ENCODE data around the gene MCTP2.

The MCTP2 gene

GRCh38 chr15:94380798-94381197 is 149.4 kb downstream of the MCTP2 start:
- Histone ChIP-seq H3K14ac (ENCODE audit: low read length) (no peak overlapping the region), H3K79me1 (ENCODE audit: low read depth, low read length) (no peaks in the 10 kb centered on the region), H3K9ac (ENCODE audit: low read depth, low read length, poor library complexity) (no peak overlapping the region), H4K8ac (ENCODE audit: low read depth, low read length) (no peak overlapping the region), H3K27ac (replicated peaks; ENCODE audit: low read length) (no peak overlapping the region), H3K4me1 (ENCODE audit: control insufficient read depth in 2 of 2, insufficient read depth in 1 of 2, low read depth in 1 of 2, low read length in 2 of 2) (no peaks in the 10 kb centered on the region), H3K18ac (ENCODE audit: low read length) (no peak overlapping the region), H3K27me3 (ENCODE audit: control insufficient read depth in 3 of 3, insufficient read depth in 3 of 3, low read depth in 1 of 3, low read length in 3 of 3) (peaks cover 0 to 3% (median 0%) of the 10 kb centered on the region in 3 experiments), H3K4me2 (ENCODE audit: insufficient read depth, low read length, poor library complexity, severe bottlenecking) (no peak overlapping the region), H2AFZ (ENCODE audit: low read length) (no peak overlapping the region), H2BK120ac (ENCODE audit: low read depth, low read length) (no peak overlapping the region), H3K4me3 (ENCODE audit: low read length in 2 of 2) (no peak overlapping the region), H2BK15ac (ENCODE audit: low read length) (no peak overlapping the region), H4K91ac (ENCODE audit: low read depth, low read length, poor library complexity) (no peak overlapping the region), H2BK5ac (ENCODE audit: low read length) (no peak overlapping the region), H3K36me3 (replicated peaks in 1 of 2; ENCODE audit: control insufficient read depth in 2 of 2, insufficient read depth in 2 of 2, low read length in 2 of 2) (no peaks in the 10 kb centered on the region), H2BK12ac (ENCODE audit: low read length) (no peak overlapping the region), H3K23ac (ENCODE audit: low read depth, low read length, poor library complexity) (no peak overlapping the region), H2AK5ac (ENCODE audit: low read depth, low read length) (no peak overlapping the region), H3K4ac (ENCODE audit: low read length) (no peak overlapping the region), H3K9me3 (replicated peaks in 1 of 2; ENCODE audit: control insufficient read depth in 2 of 2, insufficient read depth in 1 of 2, low read depth in 1 of 2, low read length in 2 of 2) (no peaks in the 10 kb centered on the region)
- WGBS, 2 donors (ENCODE audit: extremely low coverage in 2 of 2, insufficient read length in 2 of 2, insufficient replicate concordance in 1 of 2): no CpG with 5 or more reads among the region's 1 CpG
- DNase-seq (ENCODE audit: low spot score): no peak

GRCh38 chr15:94381384-94381783 is 150.0 kb downstream of the MCTP2 start:
- Histone ChIP-seq H2AK5ac (ENCODE audit: low read depth, low read length) (no peak overlapping the region), H3K4me1 (ENCODE audit: control insufficient read depth in 2 of 2, insufficient read depth in 1 of 2, low read depth in 1 of 2, low read length in 2 of 2) (no peaks in the 10 kb centered on the region), H3K14ac (ENCODE audit: low read length) (no peak overlapping the region), H2BK15ac (ENCODE audit: low read length) (no peak overlapping the region), H3K4me2 (ENCODE audit: insufficient read depth, low read length, poor library complexity, severe bottlenecking) (no peak overlapping the region), H4K91ac (ENCODE audit: low read depth, low read length, poor library complexity) (no peak overlapping the region), H3K79me1 (ENCODE audit: low read depth, low read length) (no peaks in the 10 kb centered on the region), H3K27me3 (ENCODE audit: control insufficient read depth in 3 of 3, insufficient read depth in 3 of 3, low read depth in 1 of 3, low read length in 3 of 3) (peaks cover 0 to 3% (median 0%) of the 10 kb centered on the region in 3 experiments), H3K36me3 (replicated peaks in 1 of 2; ENCODE audit: control insufficient read depth in 2 of 2, insufficient read depth in 2 of 2, low read length in 2 of 2) (no peaks in the 10 kb centered on the region), H2BK5ac (ENCODE audit: low read length) (no peak overlapping the region), H3K9me3 (replicated peaks in 1 of 2; ENCODE audit: control insufficient read depth in 2 of 2, insufficient read depth in 1 of 2, low read depth in 1 of 2, low read length in 2 of 2) (no peaks in the 10 kb centered on the region), H3K4ac (ENCODE audit: low read length) (no peak overlapping the region), H4K8ac (ENCODE audit: low read depth, low read length) (no peak overlapping the region), H3K4me3 (ENCODE audit: low read length in 2 of 2) (no peak overlapping the region), H2BK12ac (ENCODE audit: low read length) (no peak overlapping the region), H3K23ac (ENCODE audit: low read depth, low read length, poor library complexity) (no peak overlapping the region), H3K9ac (ENCODE audit: low read depth, low read length, poor library complexity) (no peak overlapping the region), H2AFZ (ENCODE audit: low read length) (no peak overlapping the region), H3K27ac (replicated peaks; ENCODE audit: low read length) (no peak overlapping the region), H2BK120ac (ENCODE audit: low read depth, low read length) (no peak overlapping the region), H3K18ac (ENCODE audit: low read length) (no peak overlapping the region)
- DNase-seq (ENCODE audit: low spot score): no peak
- no CpG with 5 or more reads among the region's 8 CpGs for WGBS, 2 donors (ENCODE audit: extremely low coverage in 2 of 2, insufficient read length in 2 of 2, insufficient replicate concordance in 1 of 2)

GRCh38 chr15:94383041-94383440 is 151.7 kb downstream of the MCTP2 start:
- no peaks in the 10 kb centered on the region for H3K9me3 ChIP-seq (replicated peaks in 1 of 2; ENCODE audit: control insufficient read depth in 2 of 2, insufficient read depth in 1 of 2, low read depth in 1 of 2, low read length in 2 of 2)
- H3K14ac ChIP-seq (ENCODE audit: low read length): no peak overlapping the region
- H3K18ac ChIP-seq (ENCODE audit: low read length): no peak overlapping the region
- no peak overlapping the region for H2BK5ac ChIP-seq (ENCODE audit: low read length)
- no peaks in the 10 kb centered on the region for H3K4me1 ChIP-seq (ENCODE audit: control insufficient read depth in 2 of 2, insufficient read depth in 1 of 2, low read depth in 1 of 2, low read length in 2 of 2)
- H2AFZ ChIP-seq (ENCODE audit: low read length): no peak overlapping the region
- no peak overlapping the region for H3K4ac ChIP-seq (ENCODE audit: low read length)
- no peak overlapping the region for H4K91ac ChIP-seq (ENCODE audit: low read depth, low read length, poor library complexity)
- no peak overlapping the region for H4K8ac ChIP-seq (ENCODE audit: low read depth, low read length)
- peaks cover 0 to 11% (median 0%) of the 10 kb centered on the region in 3 experiments for H3K27me3 ChIP-seq (ENCODE audit: control insufficient read depth in 3 of 3, insufficient read depth in 3 of 3, low read depth in 1 of 3, low read length in 3 of 3)
- H3K23ac ChIP-seq (ENCODE audit: low read depth, low read length, poor library complexity): no peak overlapping the region
- no peak for DNase-seq (ENCODE audit: low spot score)
- H2BK120ac ChIP-seq (ENCODE audit: low read depth, low read length): no peak overlapping the region
- H3K9ac ChIP-seq (ENCODE audit: low read depth, low read length, poor library complexity): no peak overlapping the region
- no peak overlapping the region for H2BK12ac ChIP-seq (ENCODE audit: low read length)
- H3K79me1 ChIP-seq (ENCODE audit: low read depth, low read length): no peaks in the 10 kb centered on the region
- H3K36me3 ChIP-seq (replicated peaks in 1 of 2; ENCODE audit: control insufficient read depth in 2 of 2, insufficient read depth in 2 of 2, low read length in 2 of 2): no peaks in the 10 kb centered on the region
- H2BK15ac ChIP-seq (ENCODE audit: low read length): no peak overlapping the region
- WGBS, 2 donors (ENCODE audit: extremely low coverage in 2 of 2, insufficient read length in 2 of 2, insufficient replicate concordance in 1 of 2): no CpG with 5 or more reads among the region's 3 CpGs
- no peak overlapping the region for H3K4me2 ChIP-seq (ENCODE audit: insufficient read depth, low read length, poor library complexity, severe bottlenecking)
- no peak overlapping the region for H3K4me3 ChIP-seq (ENCODE audit: low read length in 2 of 2)
- H3K27ac ChIP-seq (replicated peaks; ENCODE audit: low read length): no peak overlapping the region
- no peak overlapping the region for H2AK5ac ChIP-seq (ENCODE audit: low read depth, low read length)

GRCh38 chr15:94383706-94384105 is 152.3 kb downstream of the MCTP2 start:
- no peak overlapping the region for H3K4ac ChIP-seq (ENCODE audit: low read length)
- H3K4me2 ChIP-seq (ENCODE audit: insufficient read depth, low read length, poor library complexity, severe bottlenecking): no peak overlapping the region
- H3K36me3 ChIP-seq (replicated peaks in 1 of 2; ENCODE audit: control insufficient read depth in 2 of 2, insufficient read depth in 2 of 2, low read length in 2 of 2): no peaks in the 10 kb centered on the region
- H3K18ac ChIP-seq (ENCODE audit: low read length): no peak overlapping the region
- WGBS, 2 donors (ENCODE audit: extremely low coverage in 2 of 2, insufficient read length in 2 of 2, insufficient replicate concordance in 1 of 2): no CpG with 5 or more reads among the region's 9 CpGs
- no peak overlapping the region for H2BK5ac ChIP-seq (ENCODE audit: low read length)
- no peaks in the 10 kb centered on the region for H3K9me3 ChIP-seq (replicated peaks in 1 of 2; ENCODE audit: control insufficient read depth in 2 of 2, insufficient read depth in 1 of 2, low read depth in 1 of 2, low read length in 2 of 2)
- H4K91ac ChIP-seq (ENCODE audit: low read depth, low read length, poor library complexity): no peak overlapping the region
- no peak overlapping the region for H3K9ac ChIP-seq (ENCODE audit: low read depth, low read length, poor library complexity)
- no peak overlapping the region for H2BK12ac ChIP-seq (ENCODE audit: low read length)
- H3K27ac ChIP-seq (replicated peaks; ENCODE audit: low read length): no peak overlapping the region
- no peak overlapping the region for H3K14ac ChIP-seq (ENCODE audit: low read length)
- no peak overlapping the region for H2BK120ac ChIP-seq (ENCODE audit: low read depth, low read length)
- no peaks in the 10 kb centered on the region for H3K79me1 ChIP-seq (ENCODE audit: low read depth, low read length)
- no peak overlapping the region for H4K8ac ChIP-seq (ENCODE audit: low read depth, low read length)
- H2AK5ac ChIP-seq (ENCODE audit: low read depth, low read length): no peak overlapping the region
- DNase-seq (ENCODE audit: low spot score): no peak
- H2BK15ac ChIP-seq (ENCODE audit: low read length): no peak overlapping the region
- H3K23ac ChIP-seq (ENCODE audit: low read depth, low read length, poor library complexity): no peak overlapping the region
- H3K27me3 ChIP-seq (ENCODE audit: control insufficient read depth in 3 of 3, insufficient read depth in 3 of 3, low read depth in 1 of 3, low read length in 3 of 3): peaks cover 0 to 11% (median 0%) of the 10 kb centered on the region in 3 experiments
- H3K4me3 ChIP-seq (ENCODE audit: low read length in 2 of 2): no peak overlapping the region
- H2AFZ ChIP-seq (ENCODE audit: low read length): no peak overlapping the region
- no peaks in the 10 kb centered on the region for H3K4me1 ChIP-seq (ENCODE audit: control insufficient read depth in 2 of 2, insufficient read depth in 1 of 2, low read depth in 1 of 2, low read length in 2 of 2)
